ENCODE results near the gene THOC5.

The THOC5 gene

DNA sequence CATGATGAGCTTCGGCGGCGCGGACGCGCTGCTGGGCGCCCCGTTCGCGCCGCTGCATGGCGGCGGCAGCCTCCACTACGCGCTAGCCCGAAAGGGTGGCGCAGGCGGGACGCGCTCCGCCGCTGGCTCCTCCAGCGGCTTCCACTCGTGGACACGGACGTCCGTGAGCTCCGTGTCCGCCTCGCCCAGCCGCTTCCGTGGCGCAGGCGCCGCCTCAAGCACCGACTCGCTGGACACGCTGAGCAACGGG, 73.4 kb downstream of the THOC5 start:
- TF ChIP-seq, protein P1, sequence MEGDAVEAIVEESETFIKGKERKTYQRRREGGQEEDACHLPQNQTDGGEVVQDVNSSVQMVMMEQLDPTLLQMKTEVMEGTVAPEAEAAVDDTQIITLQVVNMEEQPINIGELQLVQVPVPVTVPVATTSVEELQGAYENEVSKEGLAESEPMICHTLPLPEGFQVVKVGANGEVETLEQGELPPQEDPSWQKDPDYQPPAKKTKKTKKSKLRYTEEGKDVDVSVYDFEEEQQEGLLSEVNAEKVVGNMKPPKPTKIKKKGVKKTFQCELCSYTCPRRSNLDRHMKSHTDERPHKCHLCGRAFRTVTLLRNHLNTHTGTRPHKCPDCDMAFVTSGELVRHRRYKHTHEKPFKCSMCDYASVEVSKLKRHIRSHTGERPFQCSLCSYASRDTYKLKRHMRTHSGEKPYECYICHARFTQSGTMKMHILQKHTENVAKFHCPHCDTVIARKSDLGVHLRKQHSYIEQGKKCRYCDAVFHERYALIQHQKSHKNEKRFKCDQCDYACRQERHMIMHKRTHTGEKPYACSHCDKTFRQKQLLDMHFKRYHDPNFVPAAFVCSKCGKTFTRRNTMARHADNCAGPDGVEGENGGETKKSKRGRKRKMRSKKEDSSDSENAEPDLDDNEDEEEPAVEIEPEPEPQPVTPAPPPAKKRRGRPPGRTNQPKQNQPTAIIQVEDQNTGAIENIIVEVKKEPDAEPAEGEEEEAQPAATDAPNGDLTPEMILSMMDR (IDR thresholded peaks at IDR 0.05; ENCODE audit: low read depth, low read length), result no peak
- no peak overlapping the region for H3K4me3 ChIP-seq (ENCODE audit: low read depth, low read length)

DNA sequence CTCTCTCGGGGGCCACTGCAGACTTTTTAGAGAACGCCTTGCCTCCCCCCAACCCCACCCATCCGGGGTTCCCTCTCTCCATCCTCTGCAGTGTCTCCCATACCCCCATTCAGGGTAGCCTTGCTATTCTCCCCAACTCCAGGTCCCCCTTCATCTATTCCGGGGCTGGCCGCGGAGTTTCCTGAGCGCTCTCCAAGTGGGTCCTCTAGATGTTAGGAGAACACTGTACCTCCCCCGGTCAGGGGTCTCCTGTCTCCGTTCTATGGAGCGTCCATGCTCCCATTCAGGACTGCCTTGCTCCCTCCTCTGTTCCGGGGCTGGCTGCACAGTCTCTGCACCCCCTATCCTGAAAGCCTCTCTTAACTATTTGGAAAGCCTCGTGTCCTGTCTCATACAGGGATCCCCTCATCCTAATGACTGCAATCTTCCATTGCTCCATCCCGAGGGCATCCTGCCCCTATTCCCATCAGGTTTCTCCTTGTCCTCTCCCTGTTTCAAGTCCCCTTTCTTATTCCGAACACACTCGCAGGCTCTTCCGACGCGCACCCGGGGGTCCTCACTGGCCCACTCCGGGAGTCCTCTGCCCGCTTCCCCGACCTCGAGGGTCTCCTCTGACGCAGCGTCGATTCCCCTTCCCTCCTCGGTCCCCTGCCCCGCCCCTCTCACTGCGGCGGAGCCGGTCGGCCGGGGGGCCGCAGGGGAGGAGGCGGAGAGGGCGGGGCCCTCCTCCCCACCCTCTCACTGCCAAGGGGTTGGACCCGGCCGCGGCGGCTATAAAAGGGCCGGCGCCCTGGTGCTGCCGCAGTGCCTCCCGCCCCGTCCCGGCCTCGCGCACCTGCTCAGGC, 73.9 kb downstream of the THOC5 start, which contains the start of gene NEFH:
TSS of gene NEFH (plus strand) at position 802 of the 845 bp plus-strand sequence. CDS start 45 bp downstream, outside the sequence.
- TF ChIP-seq, protein P1 (IDR thresholded peaks at IDR 0.05; ENCODE audit: low read depth, low read length), result no peak
- H3K4me3 ChIP-seq (ENCODE audit: low read depth, low read length), result no peak within 1 kb of the TSS

DNA sequence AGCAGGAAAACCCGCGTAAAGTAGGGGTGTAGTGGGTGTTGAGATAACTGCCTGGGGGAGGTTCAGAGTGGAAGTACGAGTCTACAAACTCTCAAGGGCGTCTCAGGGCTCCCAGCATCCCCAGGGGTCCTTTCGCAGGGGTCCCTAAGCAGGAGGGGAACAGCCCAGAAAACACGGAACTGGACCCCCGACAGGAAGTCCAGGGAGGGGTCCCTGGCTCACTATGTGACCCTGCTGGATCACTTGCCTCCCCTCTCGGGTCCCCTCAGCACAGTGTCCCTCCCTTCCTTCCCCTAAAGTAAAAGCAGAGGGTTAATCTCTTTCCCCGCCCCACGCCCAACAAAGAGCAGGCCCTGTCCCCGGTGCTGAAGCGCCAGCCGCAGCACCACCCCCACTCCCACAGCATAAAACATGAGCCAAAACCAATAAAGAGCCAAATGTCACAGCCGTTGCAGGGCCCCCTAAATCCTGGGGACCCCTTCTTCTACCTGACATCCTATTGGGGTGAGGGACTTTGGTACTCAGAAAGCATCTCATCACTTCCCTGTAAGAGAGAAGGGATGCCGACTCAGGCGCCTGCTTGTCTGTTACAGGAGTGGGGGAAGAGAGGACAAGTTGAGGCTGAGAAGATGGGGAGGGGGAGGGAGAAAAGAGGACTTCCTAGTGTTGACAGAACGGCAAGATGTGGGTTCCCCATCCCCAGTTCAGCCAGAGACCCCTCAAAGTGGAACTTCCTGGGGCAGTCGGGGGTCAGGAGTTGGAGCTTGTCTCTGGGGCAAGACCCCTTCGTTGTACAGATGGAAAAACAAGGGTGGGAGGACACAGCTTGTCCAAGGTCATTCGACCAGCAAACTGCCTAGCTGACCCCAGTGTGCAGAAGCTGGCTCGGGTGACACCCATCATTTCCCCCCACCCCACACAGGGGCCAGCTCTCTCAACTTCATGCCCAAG, 75.0 kb downstream of the THOC5 start:
- no peak overlapping the region for H3K4me3 ChIP-seq (ENCODE audit: low read depth, low read length)
- TF ChIP-seq, protein P1 (IDR thresholded peaks at IDR 0.05; ENCODE audit: low read depth, low read length), result no peak

DNA sequence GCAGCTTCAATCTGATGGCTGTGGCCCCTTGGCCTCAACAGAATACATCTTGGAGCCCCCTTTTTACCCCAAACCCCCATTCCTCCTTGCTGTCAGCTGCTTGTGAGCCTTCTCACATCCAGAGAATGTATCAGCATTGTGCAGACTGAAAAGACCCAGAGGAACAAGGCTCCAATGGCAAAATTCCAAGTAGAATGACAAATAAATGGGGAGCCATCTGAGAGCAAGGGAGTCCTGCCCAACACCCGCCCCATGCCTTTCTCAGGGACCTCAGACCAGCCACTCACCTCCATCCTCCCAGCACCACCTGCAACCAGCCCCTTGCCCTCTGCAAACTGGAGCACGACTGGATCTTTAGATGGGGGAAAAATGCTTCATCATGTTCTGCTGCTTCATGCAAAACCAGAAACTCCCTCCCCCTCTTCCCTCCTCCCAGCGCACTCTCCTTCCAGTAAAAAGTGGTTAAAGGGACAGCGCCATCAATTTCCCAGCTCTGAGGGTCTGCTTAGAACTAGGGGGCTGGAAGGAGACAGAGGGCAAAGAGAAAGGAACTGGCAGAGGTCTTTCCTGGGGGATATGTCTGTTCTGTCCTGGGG, 75.7 kb downstream of the THOC5 start:
- TF ChIP-seq, protein P1 (IDR thresholded peaks at IDR 0.05; ENCODE audit: low read depth, low read length), result no peak
- H3K4me3 ChIP-seq (ENCODE audit: low read depth, low read length), result no peak overlapping the region

DNA sequence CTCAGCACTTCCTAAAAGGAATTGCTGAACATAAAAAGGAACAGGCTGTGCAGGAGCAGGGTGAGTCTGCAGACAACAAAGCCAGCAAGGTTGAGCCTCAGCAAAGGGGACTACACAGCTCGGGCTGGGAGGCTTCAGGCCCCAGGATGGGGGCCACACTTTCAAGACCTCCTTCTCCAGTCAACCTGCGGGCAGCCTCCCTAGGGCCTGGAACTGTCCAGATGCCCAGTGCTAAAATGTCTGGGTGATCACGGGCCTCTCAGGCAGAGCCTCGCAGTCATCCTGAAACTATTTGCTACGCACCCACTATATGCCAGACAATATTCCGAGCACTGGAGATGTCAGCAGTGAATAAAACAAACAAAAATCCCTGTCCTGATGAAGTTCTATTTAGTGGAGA, 77.4 kb downstream of the THOC5 start:
- H3K4me3 ChIP-seq (ENCODE audit: low read depth, low read length), result no peak overlapping the region
- TF ChIP-seq, protein P1 (IDR thresholded peaks at IDR 0.05; ENCODE audit: low read depth, low read length), result no peak

DNA sequence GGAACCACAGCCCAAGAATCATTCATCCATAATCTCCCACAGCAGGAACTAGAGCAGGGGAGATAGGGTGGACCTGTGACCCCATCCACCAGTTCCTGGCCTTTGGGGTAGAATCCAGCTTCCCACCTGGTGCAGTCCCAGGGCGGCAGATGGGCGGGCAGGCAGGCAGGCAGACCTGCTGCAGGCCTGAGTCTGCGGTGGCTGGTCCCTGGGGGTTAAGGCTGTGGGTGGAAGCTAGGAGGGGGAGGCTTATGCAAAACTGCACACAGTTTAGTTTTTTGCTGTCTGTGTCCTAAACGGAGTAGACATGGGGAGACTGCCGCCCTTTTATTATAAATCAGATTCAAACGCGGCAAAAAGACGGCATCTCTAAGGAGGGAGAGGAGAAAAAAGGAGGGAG, 78.0 kb downstream of the THOC5 start:
- TF ChIP-seq, protein P1 (IDR thresholded peaks at IDR 0.05; ENCODE audit: low read depth, low read length), result no peak
- H3K4me3 ChIP-seq (ENCODE audit: low read depth, low read length), result no peak overlapping the region
